ENCODE results near the gene TCERG1L. TPM values are rescaled to one million over a fixed set of nuclear protein-coding genes. Genes with fewer than 3 reads are reported as not detected.

The TCERG1L gene
- total RNA-seq, 2 donors from 2014 or later, result 0.12 TPM; not detected in 1

- Histone ChIP-seq H3K36me3 (no peaks in the 10 kb centered on the region), H3K27me3 (no peaks in the 10 kb centered on the region), H3K9me3 (peaks cover 0 to 8% of the 10 kb centered on the region in 2 donors), H3K27ac (no peak overlapping the region), H3K4me3 (no peak overlapping the region), H3K4me1 (no peaks in the 10 kb centered on the region)
- TF ChIP-seq, protein P1, sequence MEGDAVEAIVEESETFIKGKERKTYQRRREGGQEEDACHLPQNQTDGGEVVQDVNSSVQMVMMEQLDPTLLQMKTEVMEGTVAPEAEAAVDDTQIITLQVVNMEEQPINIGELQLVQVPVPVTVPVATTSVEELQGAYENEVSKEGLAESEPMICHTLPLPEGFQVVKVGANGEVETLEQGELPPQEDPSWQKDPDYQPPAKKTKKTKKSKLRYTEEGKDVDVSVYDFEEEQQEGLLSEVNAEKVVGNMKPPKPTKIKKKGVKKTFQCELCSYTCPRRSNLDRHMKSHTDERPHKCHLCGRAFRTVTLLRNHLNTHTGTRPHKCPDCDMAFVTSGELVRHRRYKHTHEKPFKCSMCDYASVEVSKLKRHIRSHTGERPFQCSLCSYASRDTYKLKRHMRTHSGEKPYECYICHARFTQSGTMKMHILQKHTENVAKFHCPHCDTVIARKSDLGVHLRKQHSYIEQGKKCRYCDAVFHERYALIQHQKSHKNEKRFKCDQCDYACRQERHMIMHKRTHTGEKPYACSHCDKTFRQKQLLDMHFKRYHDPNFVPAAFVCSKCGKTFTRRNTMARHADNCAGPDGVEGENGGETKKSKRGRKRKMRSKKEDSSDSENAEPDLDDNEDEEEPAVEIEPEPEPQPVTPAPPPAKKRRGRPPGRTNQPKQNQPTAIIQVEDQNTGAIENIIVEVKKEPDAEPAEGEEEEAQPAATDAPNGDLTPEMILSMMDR (IDR thresholded peaks at IDR 0.05), result no peak
- no peak for DNase-seq (ENCODE audit: low spot score)
Observed at GRCh38 chr10:131264110-131264788, 47.3 kb downstream of the TCERG1L start.

GRCh38 chr10:131261890-131262475 is 49.5 kb downstream of the TCERG1L start:
- TF ChIP-seq, protein P1 (IDR thresholded peaks at IDR 0.05), result no peak
- Histone ChIP-seq H3K4me3 (no peak overlapping the region), H3K9me3 (no peaks in the 10 kb centered on the region), H3K36me3 (no peaks in the 10 kb centered on the region), H3K4me1 (no peaks in the 10 kb centered on the region), H3K27ac (no peak overlapping the region), H3K27me3 (no peaks in the 10 kb centered on the region)
- no peak for DNase-seq (ENCODE audit: low spot score)

DNA sequence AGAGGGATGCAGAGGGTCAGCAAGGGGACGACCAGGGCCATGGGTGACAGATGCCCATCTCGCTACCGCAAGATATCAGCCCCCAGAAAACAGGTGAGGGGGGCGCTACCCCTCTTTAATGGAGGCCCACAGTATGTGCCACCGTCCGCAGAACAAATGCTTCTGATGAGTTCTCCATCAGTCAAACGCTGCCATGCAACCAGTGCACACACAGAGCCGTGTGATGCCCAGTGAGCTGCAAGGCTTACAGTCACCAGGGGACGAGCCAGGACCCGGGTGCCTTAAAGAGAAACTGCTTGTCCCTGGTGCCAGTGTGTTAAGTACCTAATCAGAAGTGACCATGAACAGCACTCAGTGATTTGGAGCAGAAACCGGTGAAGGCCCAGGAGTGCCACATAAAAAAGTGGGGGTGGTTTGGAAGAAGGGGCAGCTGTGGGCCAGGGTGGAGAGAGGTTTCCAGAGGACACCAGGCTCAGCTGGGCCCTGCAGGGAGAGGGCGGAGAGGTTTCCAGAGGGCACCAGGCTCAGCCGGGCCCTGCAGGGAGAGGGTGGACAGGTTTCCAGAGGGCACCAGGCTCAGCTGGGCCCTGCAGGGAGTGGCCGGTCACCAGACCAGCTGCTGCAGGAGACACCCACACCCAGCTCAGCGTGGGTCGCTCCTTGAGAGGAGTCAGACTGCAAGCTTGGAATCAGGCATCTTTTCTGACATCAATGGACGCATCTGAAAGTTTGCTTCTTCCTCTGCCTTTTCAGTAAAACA is 50.9 kb downstream of the TCERG1L start:
- H3K4me3 ChIP-seq, result no peak overlapping the region
- no peaks in the 10 kb centered on the region for H3K27me3 ChIP-seq
- H3K36me3 ChIP-seq, result no peaks in the 10 kb centered on the region
- no peak for DNase-seq (ENCODE audit: low spot score)
- no peaks in the 10 kb centered on the region for H3K4me1 ChIP-seq
- no peak overlapping the region for H3K27ac ChIP-seq
- TF ChIP-seq, protein P1 (IDR thresholded peaks at IDR 0.05), result no peak
- no peaks in the 10 kb centered on the region for H3K9me3 ChIP-seq

DNA sequence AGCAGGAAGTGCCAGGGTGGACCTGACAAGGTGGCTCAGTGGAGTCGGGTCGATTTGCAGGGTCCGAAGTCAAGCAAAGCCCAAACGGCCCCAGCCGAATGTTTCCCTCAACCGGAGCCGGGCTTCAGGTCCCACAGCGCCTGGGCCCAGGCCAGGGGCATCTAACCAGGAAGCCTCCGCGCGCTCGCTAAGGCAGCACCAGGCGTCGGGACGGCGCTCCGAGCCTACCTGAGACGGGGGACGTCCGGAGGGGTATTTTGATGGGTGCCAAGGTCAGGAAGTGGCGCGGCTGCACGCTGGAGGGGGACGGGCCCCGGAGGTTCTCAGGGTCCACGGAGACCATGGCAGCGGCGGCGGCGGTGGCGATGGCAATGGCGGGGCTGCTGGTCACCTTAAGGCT is 51.5 kb downstream of the TCERG1L start:
- TF ChIP-seq, protein P1 (IDR thresholded peaks at IDR 0.05), result no peak
- no peaks in the 10 kb centered on the region for H3K36me3 ChIP-seq
- no peaks in the 10 kb centered on the region for H3K4me1 ChIP-seq
- H3K9me3 ChIP-seq, result no peaks in the 10 kb centered on the region
- H3K27ac ChIP-seq, result no peak overlapping the region
- DNase-seq (ENCODE audit: low spot score), result no peak
- no peak overlapping the region for H3K4me3 ChIP-seq
- no peaks in the 10 kb centered on the region for H3K27me3 ChIP-seq

GRCh38 chr10:131259535-131259934 is 52.0 kb downstream of the TCERG1L start:
- TF ChIP-seq, protein P1 (IDR thresholded peaks at IDR 0.05), result no peak
- no peak overlapping the region for H3K27ac ChIP-seq
- no peak overlapping the region for H3K4me3 ChIP-seq
- H3K27me3 ChIP-seq, result no peaks in the 10 kb centered on the region
- H3K36me3 ChIP-seq, result no peaks in the 10 kb centered on the region
- no peak for DNase-seq (ENCODE audit: low spot score)
- H3K9me3 ChIP-seq, result no peaks in the 10 kb centered on the region
- H3K4me1 ChIP-seq, result no peaks in the 10 kb centered on the region

Measured in right atrium auricular region (tissue), 2 donors.